MCF 10A (cell line): Measurements from ENCODE around the gene RASSF9. TPM values are rescaled to one million over a fixed set of nuclear protein-coding genes. Genes with fewer than 3 reads are reported as not detected.

Source experiments
- BruUV-seq: library from RNA; stranded (reverse); fragments of 400-500 nt; replicated peaks from 2 replicates; lab custom pipeline; 2021; lab: Mats Ljungman, UMichigan
- CTCF ChIA-PET: fragments of 300-600 bp; sonication (Branson Sonifier 250); formaldehyde crosslinking; extraction: SDS; loops from one replicate; lab custom pipeline; 2021; ENCODE audit warnings: antibody characterized with exemption, inconsistent platforms; lab: Yijun Ruan, JAX
- POLR2A ChIA-PET: fragments of 300-600, 350-650 bp; sonication (Branson Sonifier 250); formaldehyde crosslinking; extraction: SDS; loops from one replicate; lab custom pipeline; 2020; ENCODE audit warnings: antibody characterized with exemption, inconsistent platforms; lab: Yijun Ruan, JAX
- DNase-seq: peaks from one replicate; pipeline ENCODE4 v3.0.0-alpha.2; 2018; ENCODE audit not compliant: unreplicated experiment
- H3K27ac Mint-ChIP-seq: one replicate; pipeline ENCODE4 v1.8.0; 2022; ENCODE audit warnings: mild to moderate bottlenecking, low read depth, mixed read lengths; ENCODE audit not compliant: unreplicated experiment
- H3K27me3 Mint-ChIP-seq: one replicate; pipeline ENCODE4 v1.8.0; 2022; ENCODE audit warnings: mixed read lengths; ENCODE audit not compliant: insufficient read depth, unreplicated experiment
- H3K36me3 Mint-ChIP-seq: one replicate; pipeline ENCODE4 v1.8.0; 2022; ENCODE audit warnings: mild to moderate bottlenecking, moderate library complexity, mixed read lengths; ENCODE audit not compliant: insufficient read depth, unreplicated experiment
- H3K4me1 Mint-ChIP-seq: one replicate; pipeline ENCODE4 v1.8.0; 2022; ENCODE audit warnings: mixed read lengths; ENCODE audit not compliant: insufficient read depth, unreplicated experiment
- H3K4me3 Mint-ChIP-seq: one replicate; pipeline ENCODE4 v1.8.0; 2022; ENCODE audit warnings: mild to moderate bottlenecking, moderate library complexity, mixed read lengths; ENCODE audit not compliant: unreplicated experiment
- H3K9me3 Mint-ChIP-seq: one replicate; pipeline ENCODE4 v1.8.0; 2022; ENCODE audit warnings: mixed read lengths; ENCODE audit not compliant: unreplicated experiment
- CTCF ChIP-seq: fragments of 200-600 bp; IDR thresholded peaks from one replicate; pipeline ENCODE4 v1.8.0; 2022; ENCODE audit warnings: antibody characterized with exemption, mild to moderate bottlenecking; ENCODE audit not compliant: unreplicated experiment
- intact Hi-C: fragments of 100-400 bp; cut with micrococcal nuclease; formaldehyde crosslinking; loops from 2 replicates; pipeline ENCODE4 v1.14.1; 2022
- total RNA-seq: library from RNA; stranded (reverse); gene quantifications from 2 replicates; pipeline ENCODE4 v1.2.3, GENCODE V29; 2022

The RASSF9 gene
- total RNA-seq, 1 experiment from 2014 or later, result 2.1 TPM

- H3K4me1 Mint-ChIP-seq, result peaks cover 6% of the 10 kb centered on the region
- POLR2A ChIA-PET, result no interaction called here
- no peak overlapping the region for H3K27ac Mint-ChIP-seq
- BruUV-seq, result no TSS peak
- DNase-seq, result no peak
- CTCF ChIA-PET, result interaction anchor here (0.6 kb wide), 1 partner anchor 278 kb away, joined by 3 read pairs; no protein-coding TSS in a partner anchor
- H3K36me3 Mint-ChIP-seq, result no peaks in the 10 kb centered on the region
- intact Hi-C loops, result no loop called here
- no peak for TF ChIP-seq CTCF
- no peaks in the 10 kb centered on the region for H3K27me3 Mint-ChIP-seq
- no peak overlapping the region for H3K4me3 Mint-ChIP-seq
- no peaks in the 10 kb centered on the region for H3K9me3 Mint-ChIP-seq
Observed at GRCh38 chr12:85794531-85794930, 41.7 kb downstream of the RASSF9 start.

GRCh38 chr12:85784096-85784720 is 52.0 kb downstream of the RASSF9 start:
- H3K27ac Mint-ChIP-seq, result no peak overlapping the region
- intact Hi-C loops, result no loop called here

GRCh38 chr12:85782711-85783110 is 53.5 kb downstream of the RASSF9 start:
- Mint-ChIP-seq H3K27me3 (no peaks in the 10 kb centered on the region), H3K4me1 (peaks cover 16% of the 10 kb centered on the region), H3K36me3 (no peaks in the 10 kb centered on the region), H3K27ac (no peak overlapping the region), H3K4me3 (no peak overlapping the region), H3K9me3 (no peaks in the 10 kb centered on the region)
- POLR2A ChIA-PET, result interaction anchor here (0.6 to 0.9 kb wide), 2 partner anchors 33 to 67 kb away, joined by 3 read pairs; no protein-coding TSS in a partner anchor
- CTCF ChIA-PET, result interaction anchor here (0.9 kb wide), 1 partner anchor 89 kb away, joined by 4 read pairs; no protein-coding TSS in a partner anchor
- no TSS peak for BruUV-seq
- no peak for TF ChIP-seq CTCF
- DNase-seq, result no peak
- intact Hi-C loops, result no loop called here

More at GRCh38 chr12:85784096-85784720, 52.0 kb downstream of the RASSF9 start:
- no peaks in the 10 kb centered on the region for H3K27me3 Mint-ChIP-seq
- no peak overlapping the region for H3K4me3 Mint-ChIP-seq
- DNase-seq, result no peak
- no peaks in the 10 kb centered on the region for H3K36me3 Mint-ChIP-seq
- H3K9me3 Mint-ChIP-seq, result no peaks in the 10 kb centered on the region
- ChIA-PET POLR2A (no interaction called here), CTCF (interaction anchor here (0.7 kb wide), 1 partner anchor 309 kb away, joined by 3 read pairs; no protein-coding TSS in a partner anchor)
- no TSS peak for BruUV-seq
- TF ChIP-seq CTCF, result no peak
- H3K4me1 Mint-ChIP-seq, result peaks cover 24% of the 10 kb centered on the region

- peaks cover 13% of the 10 kb centered on the region for H3K4me1 Mint-ChIP-seq
- H3K27me3 Mint-ChIP-seq, result no peaks in the 10 kb centered on the region
- CTCF ChIA-PET, result interaction anchor here (0.9 to 1.0 kb wide), 2 partner anchors 86 to 89 kb away, joined by 3 to 4 read pairs; no protein-coding TSS in a partner anchor
- no peak for TF ChIP-seq CTCF
- POLR2A ChIA-PET, result interaction anchor here (0.6 to 0.9 kb wide), 2 partner anchors 32 to 66 kb away, joined by 3 read pairs; no protein-coding TSS in a partner anchor
- intact Hi-C loops, result no loop called here
- H3K9me3 Mint-ChIP-seq, result no peaks in the 10 kb centered on the region
- no TSS peak for BruUV-seq
- no peak overlapping the region for H3K27ac Mint-ChIP-seq
- H3K4me3 Mint-ChIP-seq, result no peak overlapping the region
- H3K36me3 Mint-ChIP-seq, result no peaks in the 10 kb centered on the region
- no peak for DNase-seq
Observed at GRCh38 chr12:85781766-85782165, 54.4 kb downstream of the RASSF9 start.
